ENCODE measurements around the gene KRT10. TPM values are rescaled to one million over a fixed set of nuclear protein-coding genes. Genes with fewer than 3 reads are reported as not detected.

The KRT10 gene
- total and polyA plus RNA-seq, 4 donors = 1.6 to 52.5 (median 7.1) TPM

Other genes starting within 250 kb of the KRT10 start
- 10 to 100 TPM; 33.8 to 38.9 TPM for gene SMARCE1, start 174.8 kb downstream of the KRT10 start, total RNA-seq
- 10 to 100 TPM; 25.0 to 40.8 TPM for gene SMARCE1, start 174.8 kb downstream of the KRT10 start, polyA plus RNA-seq
- gene KRT222, start 157.4 kb downstream of the KRT10 start, total RNA-seq = 1 to 10 TPM; 2.7 to 5.6 TPM
- gene KRT222, start 157.4 kb downstream of the KRT10 start, polyA plus RNA-seq = 1 to 10 TPM; 1.9 to 3.1 TPM
- gene KRT24, start 118.9 kb downstream of the KRT10 start, total RNA-seq = not detected
- gene KRT24, start 118.9 kb downstream of the KRT10 start, polyA plus RNA-seq = not detected
- not detected for gene KRT25, start 67.3 kb downstream of the KRT10 start, total RNA-seq
- gene KRT25, start 67.3 kb downstream of the KRT10 start, polyA plus RNA-seq = not detected
- not detected for gene KRT26, start 50.4 kb downstream of the KRT10 start, total RNA-seq
- gene KRT26, start 50.4 kb downstream of the KRT10 start, polyA plus RNA-seq = not detected
- gene KRT27, start 40.1 kb downstream of the KRT10 start, total RNA-seq = not detected
- not detected for gene KRT27, start 40.1 kb downstream of the KRT10 start, polyA plus RNA-seq
- not detected for gene KRT28, start 22.7 kb downstream of the KRT10 start, total RNA-seq
- gene KRT28, start 22.7 kb downstream of the KRT10 start, polyA plus RNA-seq = not detected
- not detected for gene KRT12, start 44.6 kb upstream of the KRT10 start, total RNA-seq
- gene KRT12, start 44.6 kb upstream of the KRT10 start, polyA plus RNA-seq = not detected
- not detected for gene KRT20, start 62.6 kb upstream of the KRT10 start, total RNA-seq
- not detected for gene KRT20, start 62.6 kb upstream of the KRT10 start, polyA plus RNA-seq
- gene KRT23, start 115.0 kb upstream of the KRT10 start, total RNA-seq = 1 to 10 TPM in 1 of 2 donors, under 1 TPM in 1; 0.09 to 1.3 TPM
- under 1 TPM in 1 of 2 donors, not detected in 1; 0.24 TPM for gene KRT23, start 115.0 kb upstream of the KRT10 start, polyA plus RNA-seq
- gene KRT39, start 144.3 kb upstream of the KRT10 start, total RNA-seq = not detected
- gene KRT39, start 144.3 kb upstream of the KRT10 start, polyA plus RNA-seq = not detected
- gene KRT40, start 161.7 kb upstream of the KRT10 start, total RNA-seq = not detected
- not detected for gene KRT40, start 161.7 kb upstream of the KRT10 start, polyA plus RNA-seq
- gene KRTAP3-3, start 171.6 kb upstream of the KRT10 start, total RNA-seq = not detected
- not detected for gene KRTAP3-3, start 171.6 kb upstream of the KRT10 start, polyA plus RNA-seq
- not detected for gene KRTAP3-2, start 177.3 kb upstream of the KRT10 start, total RNA-seq
- not detected for gene KRTAP3-2, start 177.3 kb upstream of the KRT10 start, polyA plus RNA-seq
- gene KRTAP3-1, start 186.5 kb upstream of the KRT10 start, total RNA-seq = not detected
- not detected for gene KRTAP3-1, start 186.5 kb upstream of the KRT10 start, polyA plus RNA-seq
- gene KRTAP1-5, start 204.6 kb upstream of the KRT10 start, total RNA-seq = not detected
- not detected for gene KRTAP1-5, start 204.6 kb upstream of the KRT10 start, polyA plus RNA-seq
- gene KRTAP1-4, start 207.6 kb upstream of the KRT10 start, total RNA-seq = not detected
- not detected for gene KRTAP1-4, start 207.6 kb upstream of the KRT10 start, polyA plus RNA-seq
- gene KRTAP1-3, start 212.3 kb upstream of the KRT10 start, total RNA-seq = not detected
- not detected for gene KRTAP1-3, start 212.3 kb upstream of the KRT10 start, polyA plus RNA-seq
- not detected for gene KRTAP1-1, start 218.8 kb upstream of the KRT10 start, total RNA-seq
- gene KRTAP1-1, start 218.8 kb upstream of the KRT10 start, polyA plus RNA-seq = not detected
- gene KRTAP2-1, start 224.7 kb upstream of the KRT10 start, total RNA-seq = not detected
- gene KRTAP2-1, start 224.7 kb upstream of the KRT10 start, polyA plus RNA-seq = not detected
- not detected for gene KRTAP2-2, start 232.6 kb upstream of the KRT10 start, total RNA-seq
- not detected for gene KRTAP2-2, start 232.6 kb upstream of the KRT10 start, polyA plus RNA-seq
- gene KRTAP2-3, start 237.5 kb upstream of the KRT10 start, total RNA-seq = not detected
- not detected for gene KRTAP2-3, start 237.5 kb upstream of the KRT10 start, polyA plus RNA-seq
- gene KRTAP2-4, start 243.3 kb upstream of the KRT10 start, total RNA-seq = not detected
- not detected for gene KRTAP2-4, start 243.3 kb upstream of the KRT10 start, polyA plus RNA-seq